Endodermal cell (in vitro differentiated cells): Measurements from ENCODE around the gene TBL1XR1. TPM values are rescaled to one million over a fixed set of nuclear protein-coding genes. Genes with fewer than 3 reads are reported as not detected.

Experiments
- DNase-seq: peaks from one replicate; pipeline ENCODE4 v3.0.0-alpha.2; 2017
- H3K27ac ChIP-seq: 2 replicates; pipeline ENCODE4 v1.5.1; 2013; ENCODE audit warnings: mild to moderate bottlenecking, low read depth, low read length, moderate library complexity
- H3K27me3 ChIP-seq: 2 replicates; pipeline ENCODE4 v1.6.1; 2013; ENCODE audit warnings: mild to moderate bottlenecking, low read length, moderate library complexity; ENCODE audit not compliant: insufficient read depth, control insufficient read depth, poor library complexity, severe bottlenecking
- H3K36me3 ChIP-seq: 2 replicates; pipeline ENCODE4 v1.7.0; 2013; ENCODE audit warnings: mild to moderate bottlenecking, low read length, moderate library complexity; ENCODE audit not compliant: control insufficient read depth, insufficient read depth
- H3K4me1 ChIP-seq: one replicate; pipeline ENCODE4 v1.7.0; 2013; ENCODE audit warnings: low read length; ENCODE audit not compliant: control insufficient read depth, insufficient read depth
- H3K4me3 ChIP-seq: 2 replicates; pipeline ENCODE4 v1.5.1; 2013; ENCODE audit warnings: mild to moderate bottlenecking, low read length, moderate library complexity
- H3K9ac ChIP-seq: 2 replicates; pipeline ENCODE4 v1.6.1; 2013; ENCODE audit warnings: mild to moderate bottlenecking, low read length, moderate library complexity; ENCODE audit not compliant: poor library complexity, severe bottlenecking; ENCODE audit errors: extremely low read depth
- H3K9me3 ChIP-seq: 2 replicates; pipeline ENCODE4 v1.6.1; 2013; ENCODE audit warnings: mild to moderate bottlenecking, low read length, moderate library complexity; ENCODE audit not compliant: control insufficient read depth
- H3K27ac Mint-ChIP-seq: 2 replicates; pipeline ENCODE4 v1.8.0; 2020; ENCODE audit warnings: mixed read lengths
- H3K27me3 Mint-ChIP-seq: 2 replicates; pipeline ENCODE4 v1.8.0; 2021; ENCODE audit warnings: mild to moderate bottlenecking, mixed read lengths; ENCODE audit not compliant: insufficient read depth
- H3K36me3 Mint-ChIP-seq: 2 replicates; pipeline ENCODE4 v1.8.0; 2020; ENCODE audit warnings: low read depth, mixed read lengths
- H3K4me1 Mint-ChIP-seq: 2 replicates; pipeline ENCODE4 v1.8.0; 2020; ENCODE audit warnings: mixed read lengths
- H3K4me3 Mint-ChIP-seq: 2 replicates; pipeline ENCODE4 v1.8.0; 2020; ENCODE audit warnings: mild to moderate bottlenecking, moderate library complexity, mixed read lengths
- H3K9me3 Mint-ChIP-seq: 2 replicates; pipeline ENCODE4 v1.8.0; 2020; ENCODE audit warnings: mild to moderate bottlenecking, mixed read lengths
- WGBS, 2 experiments: methylation state at CpG; one replicate each; pipeline versions ENCODE4 v1.1.5 to v1.1.7; 2013; ENCODE audit warnings: missing lambda C conversion rate in 2 of 2, mixed read lengths in 1 of 2; ENCODE audit not compliant: insufficient coverage in 1 of 2, insufficient read length in 1 of 2; 5-methylcytosine and 5-hydroxymethylcytosine counted together
- total RNA-seq, 2 donors: library from RNA; stranded (reverse); fragmentation: NEBNext Ultra II Directional in 1 of 2; extraction: Animal tissue kit (Norgen Biotek cat#: 25700) in 1 of 2; gene quantifications; 2 replicates in 1 of 2; 3 replicates in 1 of 2; pipeline ENCODE4 v1.2.1, GENCODE V29; 2021
- TF ChIP-seq, protein P1 (sequence below): fragments of 200-600 bp; sonication (generic); conservative IDR thresholded peaks from 2 replicates; pipeline ENCODE4 v1.5.0; 2021; ENCODE audit warnings: antibody characterized with exemption, mild to moderate bottlenecking

Gene TBL1XR1
- total RNA-seq, 2 donors from 2014 or later, result 235 to 273 TPM

DNA sequence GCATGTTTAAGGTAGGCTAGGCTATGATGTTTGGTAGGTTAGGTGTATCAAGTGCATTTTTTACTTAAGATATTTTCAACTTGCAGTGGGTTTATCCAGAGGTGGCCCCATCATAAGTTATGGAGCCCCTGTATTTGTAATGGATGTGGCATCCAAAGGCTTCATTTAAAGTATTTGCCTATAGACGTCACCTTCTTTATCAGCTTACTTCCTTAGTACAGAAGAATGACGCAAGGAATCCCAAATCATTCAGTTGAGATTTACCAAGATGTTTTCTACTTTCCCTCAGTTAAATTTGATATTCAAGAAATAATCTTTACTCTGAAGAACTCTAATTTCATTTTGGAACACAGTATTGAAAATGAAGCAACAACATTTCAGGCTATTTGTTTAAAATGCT, 201.3 kb downstream of the TBL1XR1 start:
- Histone ChIP-seq H3K4me1 (peaks cover 7% of the 10 kb centered on the region), H3K4me3 (no peak overlapping the region), H3K27ac (no peak overlapping the region), H3K9me3 (peaks cover 16% of the 10 kb centered on the region), H3K36me3 (no peaks in the 10 kb centered on the region), H3K9ac (no peak overlapping the region), H3K27me3 (no peaks in the 10 kb centered on the region)
- Mint-ChIP-seq H3K4me1 (peaks cover 7% of the 10 kb centered on the region), H3K27ac (no peak overlapping the region), H3K36me3 (peaks cover 10% of the 10 kb centered on the region), H3K27me3 (no peaks in the 10 kb centered on the region), H3K4me3 (no peak overlapping the region), H3K9me3 (peaks cover 18% of the 10 kb centered on the region)
- 92 to 96% methylated on average over 2 of the region's 2 CpGs for WGBS, 2 experiments
- DNase-seq, result no peak
- TF ChIP-seq, protein P1, sequence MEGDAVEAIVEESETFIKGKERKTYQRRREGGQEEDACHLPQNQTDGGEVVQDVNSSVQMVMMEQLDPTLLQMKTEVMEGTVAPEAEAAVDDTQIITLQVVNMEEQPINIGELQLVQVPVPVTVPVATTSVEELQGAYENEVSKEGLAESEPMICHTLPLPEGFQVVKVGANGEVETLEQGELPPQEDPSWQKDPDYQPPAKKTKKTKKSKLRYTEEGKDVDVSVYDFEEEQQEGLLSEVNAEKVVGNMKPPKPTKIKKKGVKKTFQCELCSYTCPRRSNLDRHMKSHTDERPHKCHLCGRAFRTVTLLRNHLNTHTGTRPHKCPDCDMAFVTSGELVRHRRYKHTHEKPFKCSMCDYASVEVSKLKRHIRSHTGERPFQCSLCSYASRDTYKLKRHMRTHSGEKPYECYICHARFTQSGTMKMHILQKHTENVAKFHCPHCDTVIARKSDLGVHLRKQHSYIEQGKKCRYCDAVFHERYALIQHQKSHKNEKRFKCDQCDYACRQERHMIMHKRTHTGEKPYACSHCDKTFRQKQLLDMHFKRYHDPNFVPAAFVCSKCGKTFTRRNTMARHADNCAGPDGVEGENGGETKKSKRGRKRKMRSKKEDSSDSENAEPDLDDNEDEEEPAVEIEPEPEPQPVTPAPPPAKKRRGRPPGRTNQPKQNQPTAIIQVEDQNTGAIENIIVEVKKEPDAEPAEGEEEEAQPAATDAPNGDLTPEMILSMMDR, result no peak

DNA sequence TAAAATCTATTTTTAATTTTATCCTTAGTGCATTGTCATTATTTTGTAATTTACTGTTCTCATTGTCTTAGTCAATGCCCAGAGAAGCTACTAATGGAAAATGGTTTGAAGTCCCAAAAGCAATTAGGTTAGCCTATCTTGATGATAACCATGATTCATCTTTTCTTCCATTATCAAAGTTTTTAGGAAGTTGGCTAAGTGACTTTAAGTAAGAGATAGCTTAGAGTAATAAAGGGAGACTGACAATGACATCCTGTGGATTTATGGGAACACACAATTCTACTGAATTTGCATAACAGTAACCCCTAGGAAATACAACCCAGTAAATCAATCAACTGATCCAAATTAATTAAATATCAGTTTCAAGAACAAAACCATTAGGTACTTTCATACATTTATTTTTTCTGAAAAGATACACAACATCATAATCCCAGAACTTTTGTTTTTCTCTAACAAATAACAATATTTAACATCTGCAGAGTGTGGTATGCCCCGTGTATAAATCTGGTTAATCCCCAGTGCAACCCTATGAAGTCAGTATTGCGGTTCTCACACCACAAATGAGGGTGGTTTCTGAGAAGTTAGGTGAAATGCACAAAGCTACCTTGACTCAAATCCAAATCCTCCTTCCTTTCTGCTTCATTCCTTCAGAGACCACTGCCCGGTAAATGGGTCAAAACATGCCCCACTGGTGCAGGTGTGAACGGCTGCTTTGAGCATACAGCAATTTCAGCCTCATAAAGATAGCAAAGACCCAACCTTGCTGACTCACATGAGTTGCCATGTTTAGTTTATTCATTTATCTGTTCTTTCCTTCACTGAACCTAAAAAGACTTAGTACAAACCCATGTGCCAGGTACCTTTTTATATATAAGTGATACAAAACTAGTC, 202.1 kb downstream of the TBL1XR1 start:
- Mint-ChIP-seq H3K9me3 (peaks cover 10% of the 10 kb centered on the region), H3K4me1 (peaks cover 7% of the 10 kb centered on the region), H3K36me3 (peaks cover 3% of the 10 kb centered on the region), H3K27me3 (no peaks in the 10 kb centered on the region), H3K27ac (no peak overlapping the region), H3K4me3 (no peak overlapping the region)
- H3K36me3 ChIP-seq, result no peaks in the 10 kb centered on the region
- no peaks in the 10 kb centered on the region for H3K27me3 ChIP-seq
- peaks cover 14% of the 10 kb centered on the region for H3K9me3 ChIP-seq
- H3K4me3 ChIP-seq, result no peak overlapping the region
- H3K27ac ChIP-seq, result no peak overlapping the region
- H3K4me1 ChIP-seq, result peaks cover 7% of the 10 kb centered on the region
- WGBS, 2 experiments, result 93 to 96% methylated on average over 4 of the region's 4 CpGs
- H3K9ac ChIP-seq, result no peak overlapping the region
- TF ChIP-seq, protein P1, result no peak
- no peak for DNase-seq

- TF ChIP-seq, protein P1, result no peak
- Mint-ChIP-seq H3K9me3 (peaks cover 9% of the 10 kb centered on the region), H3K4me1 (peaks cover 7% of the 10 kb centered on the region), H3K27ac (no peak overlapping the region), H3K27me3 (no peaks in the 10 kb centered on the region), H3K4me3 (no peak overlapping the region), H3K36me3 (peaks cover 2% of the 10 kb centered on the region)
- peaks cover 7% of the 10 kb centered on the region for H3K4me1 ChIP-seq
- no peak overlapping the region for H3K27ac ChIP-seq
- DNase-seq, result no peak
- 100% methylated on average over 1 of the region's 1 CpG; no CpG with 5 or more reads in 1 of the 2 experiments for WGBS, 2 experiments
- H3K9ac ChIP-seq, result no peak overlapping the region
- H3K36me3 ChIP-seq, result no peaks in the 10 kb centered on the region
- peaks cover 12% of the 10 kb centered on the region for H3K9me3 ChIP-seq
- no peaks in the 10 kb centered on the region for H3K27me3 ChIP-seq
- H3K4me3 ChIP-seq, result no peak overlapping the region
Observed at GRCh38 chr3:176994393-176994792, 202.9 kb downstream of the TBL1XR1 start.
